ENCODE results near the gene SLC4A5.
A peak's percentile ranks its signal among the peaks of the same experiment; 100 is the strongest.
"Not testable (repeated sequence)": the region's sequence is repeated elsewhere in the genome, so short reads cannot be mapped to it uniquely, and the experiment has no call there.

SLC4A5 gene

DNA sequence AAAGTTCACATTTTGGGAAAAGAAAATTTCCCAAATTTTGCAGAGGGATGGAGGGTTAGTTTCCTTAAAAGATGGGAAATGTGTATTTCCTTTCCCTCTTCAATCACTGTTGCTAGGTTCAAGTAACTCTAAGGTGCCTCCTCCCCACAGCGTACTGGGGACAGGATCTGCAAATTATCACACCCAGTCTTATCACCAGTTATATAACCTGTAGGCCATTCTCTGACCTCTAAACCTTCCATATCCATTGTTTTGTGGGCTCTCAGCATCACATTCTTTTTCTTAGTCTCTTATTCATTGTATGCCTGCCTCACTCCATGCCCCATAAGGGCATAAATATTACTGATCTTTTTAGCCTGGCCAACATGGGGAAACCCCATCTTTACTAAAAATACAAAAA, 148.4 kb downstream of the SLC4A5 start:
- FAIRE-seq, result no peak

DNA sequence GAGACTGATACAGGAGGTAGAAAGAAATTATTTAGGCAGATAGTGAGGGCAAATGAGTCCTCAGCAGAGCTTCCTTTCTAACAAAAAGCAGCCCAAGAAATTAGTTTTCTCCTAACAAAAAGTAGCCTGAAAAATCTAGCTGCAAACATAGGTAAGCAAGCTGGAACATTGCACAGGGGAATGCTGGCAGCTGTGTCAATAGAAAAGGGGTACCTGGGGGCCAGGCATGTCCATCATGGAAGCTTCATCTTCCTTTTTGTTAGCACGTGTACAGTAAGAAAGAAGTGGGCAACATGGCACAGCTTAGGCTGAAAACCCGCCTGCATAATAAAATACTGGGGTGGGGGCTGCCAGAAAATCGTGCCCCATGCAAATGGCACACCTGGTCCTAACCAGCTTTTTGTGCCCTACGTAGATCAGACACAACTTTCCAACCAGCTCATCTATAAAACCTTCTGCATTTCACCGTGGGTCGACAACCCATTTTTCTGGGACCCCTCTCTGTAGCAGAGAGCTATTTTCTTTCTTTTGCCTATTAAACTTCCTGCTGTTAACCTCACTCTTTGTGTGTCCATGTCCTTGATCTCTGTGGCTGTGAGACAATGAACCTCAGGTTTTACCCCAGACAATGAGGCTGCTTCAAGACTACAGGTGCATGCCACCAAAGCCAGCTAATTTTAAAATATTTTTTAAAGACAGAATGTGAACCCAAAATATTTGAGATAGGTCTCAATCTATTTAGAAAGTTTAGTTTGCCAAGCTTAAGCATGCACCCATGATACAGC, 151.4 kb downstream of the SLC4A5 start:
- FAIRE-seq, result no peak

DNA sequence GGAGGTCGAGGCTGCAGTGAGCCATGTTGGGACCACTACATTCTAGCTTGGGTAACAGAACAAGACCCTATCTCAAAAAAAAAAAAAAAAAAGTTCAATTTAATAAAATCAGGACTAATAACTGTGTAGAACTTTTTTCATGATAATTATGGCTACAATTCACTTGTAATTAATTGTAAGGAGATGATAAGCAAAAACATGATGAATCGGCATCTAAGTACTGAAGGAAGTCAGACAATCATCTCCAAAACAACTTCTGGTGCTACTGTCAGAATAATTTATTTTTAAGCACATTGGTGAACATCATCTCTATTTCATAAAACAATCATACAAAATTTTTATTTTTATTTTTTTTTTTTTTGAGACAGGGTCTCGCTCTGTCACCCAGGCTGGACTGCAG, 154.5 kb downstream of the SLC4A5 start:
- FAIRE-seq, result no peak

DNA sequence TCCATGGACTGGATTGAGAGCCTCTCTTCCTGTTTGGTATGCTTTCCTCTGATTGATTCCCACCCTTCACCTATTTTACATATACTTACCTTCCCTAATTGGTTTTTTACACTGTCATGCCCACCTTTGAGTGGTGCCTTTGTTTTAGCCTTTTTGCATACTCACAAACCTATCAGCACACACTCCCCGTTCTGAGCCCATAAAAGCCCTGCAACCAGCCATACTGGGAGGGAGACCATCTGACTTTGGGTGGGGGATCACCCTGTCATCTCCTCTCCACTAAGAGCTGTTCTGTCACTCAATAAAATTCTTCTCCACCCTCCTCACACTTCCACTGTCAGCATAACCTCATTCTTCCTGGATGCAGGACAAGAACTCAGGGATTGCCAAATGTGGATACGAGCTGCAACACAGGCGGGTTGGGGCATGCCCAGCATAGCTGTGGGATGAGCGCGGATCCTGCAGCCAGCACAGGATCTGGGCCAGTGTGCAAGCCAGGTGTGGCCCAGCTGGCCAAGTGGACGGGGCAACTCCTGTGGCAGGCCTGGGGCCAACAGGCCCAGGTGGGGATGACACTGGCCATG, 155.1 kb downstream of the SLC4A5 start:
- no peak for FAIRE-seq

DNA sequence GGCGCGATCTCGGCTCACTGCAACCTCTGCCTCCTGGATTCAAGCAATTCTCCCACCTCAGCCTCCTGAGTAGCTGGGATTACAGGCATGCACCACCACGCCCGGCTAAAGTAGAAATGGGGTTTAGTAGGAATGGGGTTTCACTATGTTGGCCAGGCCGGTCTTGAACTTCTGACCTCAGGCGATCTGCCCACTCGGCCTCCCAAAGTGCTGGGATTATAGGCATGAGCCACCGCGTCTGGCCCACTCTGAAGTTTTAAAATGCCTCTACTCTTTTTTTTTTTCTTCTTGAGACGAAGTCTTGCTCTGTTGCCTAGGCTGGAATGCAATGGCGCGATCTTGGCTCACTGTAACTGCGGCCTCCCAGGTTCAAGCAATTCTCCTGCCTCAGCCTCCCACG, 156.5 kb downstream of the SLC4A5 start:
- not testable (repeated sequence) for FAIRE-seq

DNA sequence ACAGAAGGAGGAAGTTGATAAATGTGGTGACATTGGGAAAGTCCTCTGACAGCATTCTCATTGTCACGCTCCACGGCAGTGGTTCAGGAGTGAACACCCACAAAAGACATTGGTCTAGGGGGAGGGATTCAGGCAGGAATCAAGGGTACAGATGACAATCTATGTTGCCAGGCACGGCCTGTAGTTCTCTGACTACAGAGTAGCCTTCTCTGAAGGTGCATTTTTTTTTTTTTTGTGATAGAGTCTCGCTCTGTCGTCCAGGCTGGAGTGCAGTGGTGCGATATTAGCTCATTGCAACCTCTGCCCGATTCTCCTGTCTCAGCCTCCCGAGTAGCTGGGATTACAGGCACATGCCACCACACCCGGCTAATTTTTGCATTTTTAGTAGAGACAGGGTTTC, 157.2 kb downstream of the SLC4A5 start:
- no peak for FAIRE-seq

DNA sequence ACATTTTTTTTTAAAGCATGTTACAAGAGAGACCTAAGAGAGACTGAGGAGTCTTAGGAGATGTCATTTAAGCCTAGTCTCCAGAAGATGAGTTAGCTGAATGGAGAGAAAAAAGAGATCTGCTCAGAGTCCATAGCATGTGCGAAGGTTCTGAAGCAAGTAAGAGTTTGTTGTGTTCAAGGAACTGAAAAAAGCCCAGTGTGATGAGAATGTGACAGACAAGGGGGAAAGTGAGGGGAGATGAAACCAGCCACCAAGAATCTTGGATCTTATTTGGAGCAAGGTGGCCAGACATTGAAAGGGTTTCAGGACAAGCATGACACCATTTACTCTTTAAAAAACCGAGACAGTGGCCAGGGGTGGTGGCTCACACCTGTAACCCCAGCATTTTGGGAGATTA, 159.3 kb downstream of the SLC4A5 start:
- no peak for FAIRE-seq

DNA sequence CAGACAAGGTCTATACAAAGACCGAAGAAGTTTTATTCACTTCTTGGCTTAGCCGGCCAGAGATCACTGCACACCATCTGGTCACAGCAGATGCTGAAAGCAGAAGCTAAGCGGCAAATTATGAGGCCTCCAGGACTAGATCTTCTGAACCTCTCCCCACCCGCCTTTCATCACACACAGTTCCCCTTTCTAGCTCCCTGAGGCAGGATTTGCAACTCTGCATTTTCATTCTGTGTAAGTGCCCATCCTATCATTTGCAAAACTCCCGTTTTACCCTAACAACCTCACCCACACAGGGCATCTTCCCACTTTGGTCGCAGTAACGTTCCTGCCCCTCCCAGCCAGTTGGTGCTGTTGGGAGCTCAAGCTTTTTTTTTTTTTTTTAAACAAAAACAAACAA, 161.5 kb downstream of the SLC4A5 start:
- FAIRE-seq, result no peak

DNA sequence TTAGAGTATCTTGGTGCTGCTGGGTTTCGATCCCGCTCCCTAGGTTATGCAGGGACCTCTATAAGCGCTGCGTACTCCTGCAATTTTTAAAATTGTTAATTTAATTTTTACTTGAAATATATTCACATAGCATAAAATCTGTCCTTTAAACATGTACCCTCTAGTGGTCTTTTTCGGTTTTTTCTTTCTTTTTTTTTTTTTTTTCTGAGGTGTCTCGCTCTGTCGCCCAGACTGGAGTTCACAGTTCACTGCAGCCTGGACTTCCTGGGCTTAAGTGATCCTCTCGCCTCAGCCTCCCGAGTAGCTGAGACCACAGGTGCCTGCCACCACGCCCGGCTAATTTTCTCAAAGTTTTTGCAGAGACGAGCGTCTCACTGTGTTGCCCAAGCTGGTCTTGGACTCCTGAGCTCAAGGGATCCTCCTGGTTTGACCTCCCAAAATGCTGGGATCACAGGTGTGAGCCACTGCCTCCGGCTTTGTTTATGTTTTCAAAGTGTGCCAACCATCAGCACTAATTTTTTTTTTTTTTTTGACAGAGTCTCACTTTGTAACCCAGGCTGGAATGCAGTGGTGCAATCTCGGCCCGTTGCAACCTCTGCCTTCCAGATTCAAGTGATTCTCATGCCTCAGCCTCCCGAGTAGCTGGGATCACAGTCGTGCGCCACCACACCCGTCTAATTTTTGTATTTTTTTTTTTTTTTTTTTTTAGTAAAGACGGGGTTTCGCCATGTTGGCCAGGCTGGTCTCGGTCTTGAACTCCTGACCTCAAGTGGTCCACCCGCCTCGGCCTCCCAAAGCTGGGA, 164.0 kb downstream of the SLC4A5 start:
- no peak for FAIRE-seq

DNA sequence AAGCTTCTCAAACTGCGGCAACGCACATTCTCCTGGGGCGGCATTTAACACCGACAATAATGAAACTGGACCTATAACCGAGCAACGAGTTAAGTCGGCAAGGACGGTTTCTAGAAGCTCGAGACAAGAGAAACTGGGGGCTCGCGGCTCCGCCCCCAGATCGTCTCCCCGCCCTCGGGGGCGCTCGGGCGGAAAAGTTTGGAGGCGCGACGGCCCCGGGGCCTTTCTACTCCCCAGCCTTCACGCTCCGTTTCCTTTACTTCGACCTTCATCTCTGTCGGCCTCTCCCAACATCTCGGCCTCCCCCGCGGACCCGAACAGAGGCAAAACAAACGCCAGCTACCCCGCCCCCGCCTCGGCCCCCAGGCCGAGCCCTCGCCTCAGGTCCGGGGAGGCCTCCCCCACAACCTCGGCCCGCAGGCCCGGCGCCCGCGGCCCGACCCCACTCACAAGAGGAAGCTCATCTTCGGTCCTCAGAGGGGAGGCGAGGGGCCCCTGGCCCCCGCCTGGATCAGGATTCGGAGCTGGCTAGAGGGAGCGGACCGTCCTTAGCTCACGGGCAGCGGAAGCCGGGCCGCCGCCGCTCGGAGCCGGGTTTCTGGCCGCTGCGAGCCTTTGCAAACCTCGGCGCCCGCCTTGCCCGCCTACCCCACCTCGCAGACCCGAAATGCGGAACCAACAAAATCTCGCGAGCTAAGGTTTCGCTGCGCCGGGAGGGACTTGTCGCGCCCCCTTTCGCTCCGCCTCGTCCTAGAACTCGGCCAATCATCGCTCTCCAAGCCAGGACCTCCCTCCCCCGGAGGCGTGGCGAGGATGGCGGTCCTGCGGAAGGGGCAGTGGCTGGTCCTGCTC, 164.8 kb downstream of the SLC4A5 start, which contains the start of gene MOB1A:
TSS of gene MOB1A (minus strand) at position 669 of the 852 bp plus-strand sequence. CDS start at position 464, 205 bp downstream.
- FAIRE-seq, result peak; percentile 96

DNA sequence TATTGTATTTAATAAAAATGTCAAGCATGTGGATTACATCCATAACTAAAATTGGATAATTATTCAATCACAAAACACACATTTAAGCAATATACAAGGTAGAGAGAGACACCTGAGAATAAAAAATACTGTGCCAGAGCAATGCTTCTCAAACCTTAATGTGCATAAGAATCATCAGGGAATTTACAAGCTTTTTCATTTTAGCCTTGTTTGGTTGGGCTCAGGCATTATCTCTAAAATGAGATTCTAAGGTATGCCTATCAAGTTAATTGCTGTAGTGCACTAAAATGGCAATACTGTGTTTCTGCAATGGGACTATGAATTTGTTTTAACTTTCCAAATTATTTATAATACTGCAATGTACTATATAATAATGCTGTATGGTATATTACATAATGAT, 165.5 kb downstream of the SLC4A5 start:
- no peak for FAIRE-seq

DNA sequence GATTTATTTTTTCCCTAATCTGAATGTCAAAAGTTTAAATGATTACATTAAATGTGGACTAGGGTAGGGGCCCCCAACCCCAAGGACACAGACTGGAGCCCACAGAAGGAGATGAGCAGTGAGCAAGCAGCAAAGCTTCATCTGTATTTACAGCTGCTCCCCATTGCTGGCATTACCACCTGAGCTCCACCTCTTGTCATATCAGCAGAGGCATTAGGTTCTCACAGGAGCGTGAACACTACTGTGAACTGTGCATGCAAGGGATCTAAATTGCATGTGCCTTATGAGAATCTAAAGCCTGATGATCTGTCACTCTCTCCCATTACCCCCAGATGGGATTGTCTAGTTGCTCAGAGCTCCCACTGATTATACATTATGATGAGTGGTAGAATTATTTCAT, 168.3 kb downstream of the SLC4A5 start:
- FAIRE-seq, result no peak

DNA sequence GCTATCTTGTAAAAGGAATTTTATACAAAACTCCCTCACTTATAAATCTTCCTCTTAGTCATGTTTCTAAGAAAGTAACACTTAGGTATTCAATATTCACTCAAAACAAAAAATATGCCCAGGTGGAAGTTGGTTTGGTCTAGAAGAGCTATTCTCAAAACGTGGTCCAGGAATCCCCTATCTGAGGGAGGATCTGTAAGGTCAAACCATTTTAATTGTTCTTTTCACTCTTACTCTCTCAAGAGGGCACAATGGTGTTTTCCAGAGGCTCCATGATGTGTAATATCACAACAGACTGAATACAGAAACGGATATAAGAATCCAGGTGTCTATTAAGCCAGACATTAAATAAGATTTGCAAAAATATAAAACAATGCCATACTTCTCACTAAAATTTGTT, 174.5 kb downstream of the SLC4A5 start:
- no peak for FAIRE-seq
